GM13977 (cell line): ENCODE measurements around the gene XRCC5.

ENCODE experiments used
- DNase-seq: peaks from one replicate; pipeline ENCODE4 v3.0.0; 2012; ENCODE audit warnings: low spot score
- CTCF ChIP-seq: IDR thresholded peaks from 2 replicates; pipeline ENCODE4 v1.5.1; 2012; ENCODE audit warnings: mild to moderate bottlenecking, control low read depth; ENCODE audit not compliant: insufficient read depth; ENCODE audit errors: extremely low read depth, missing control alignments
- in situ Hi-C: fragments of 300-500 bp; cut with MboI; formaldehyde crosslinking; loops from one replicate; pipeline ENCODE4 v1.12.0; 2022; ENCODE audit warnings: low sequenced_read_pairs, low pct_unique_long_range_greater_than_20kb, mixed read lengths, inconsistent platforms; ENCODE audit not compliant: unreplicated experiment

The XRCC5 gene

GRCh38 chr2:216192931-216193330, 83.8 kb downstream of the XRCC5 start:
- TF ChIP-seq CTCF = no peak
- DNase-seq = no peak
- in situ Hi-C loops = no loop called here

- TF ChIP-seq CTCF = no peak
- in situ Hi-C loops = no loop called here
- DNase-seq = no peak
Observed at GRCh38 chr2:216194013-216194412, 84.9 kb downstream of the XRCC5 start.

- DNase-seq = no peak
- in situ Hi-C loops = no loop called here
- TF ChIP-seq CTCF = no peak
Observed at GRCh38 chr2:216194561-216194960, 85.4 kb downstream of the XRCC5 start.

GRCh38 chr2:216195565-216196029, 86.4 kb downstream of the XRCC5 start:
- in situ Hi-C loops = no loop called here
- DNase-seq = no peak
- TF ChIP-seq CTCF = no peak

- in situ Hi-C loops = no loop called here
- TF ChIP-seq CTCF = no peak
- no peak for DNase-seq
Observed at GRCh38 chr2:216201692-216202306, 92.7 kb downstream of the XRCC5 start.

- in situ Hi-C loops = no loop called here
- no peak for DNase-seq
- no peak for TF ChIP-seq CTCF
Observed at GRCh38 chr2:216202626-216203250, 93.6 kb downstream of the XRCC5 start.

GRCh38 chr2:216205486-216205885, 96.3 kb downstream of the XRCC5 start:
- in situ Hi-C loops = no loop called here
- no peak for TF ChIP-seq CTCF
- DNase-seq = no peak
